ENCODE measurements around the gene BLMH.

The BLMH gene

GRCh38 chr17:30302241-30302640 lies 10.5 kb upstream of the BLMH start:
- DNase-seq = no peak

- DNase-seq = no peak
These were observed 9.1 kb upstream of the BLMH start for GRCh38 chr17:30300818-30301217.

- no peak for DNase-seq
These were observed 7.3 kb upstream of the BLMH start for GRCh38 chr17:30299000-30299399.

- DNase-seq = no peak
These were observed 6.0 kb upstream of the BLMH start for GRCh38 chr17:30297715-30298114.

- DNase-seq = no peak
These were observed 4.8 kb upstream of the BLMH start for GRCh38 chr17:30296499-30297080.

- no peak for DNase-seq
These were observed 628 bp upstream of the BLMH start for GRCh38 chr17:30292286-30292858.

- no peak for DNase-seq
These were observed 825 bp downstream of the BLMH start for GRCh38 chr17:30290696-30291542.

- no peak for DNase-seq
These were observed 1.7 kb downstream of the BLMH start for GRCh38 chr17:30290077-30290476.

GRCh38 chr17:30279156-30279555 lies 12.6 kb downstream of the BLMH start:
- no peak for DNase-seq

- no peak for DNase-seq
These were observed 13.7 kb downstream of the BLMH start for GRCh38 chr17:30278032-30278431.

- DNase-seq = no peak
These were observed 15.8 kb downstream of the BLMH start for GRCh38 chr17:30275911-30276310.

GRCh38 chr17:30274887-30275286 lies 16.9 kb downstream of the BLMH start:
- no peak for DNase-seq

GRCh38 chr17:30273373-30273772 lies 18.4 kb downstream of the BLMH start:
- DNase-seq = no peak

- no peak for DNase-seq
These were observed 20.6 kb downstream of the BLMH start for GRCh38 chr17:30271102-30271501.

GRCh38 chr17:30267625-30268024 lies 24.1 kb downstream of the BLMH start:
- no peak for DNase-seq

- DNase-seq = no peak
These were observed 28.0 kb downstream of the BLMH start for GRCh38 chr17:30263552-30264333.

GRCh38 chr17:30256756-30257506 lies 34.8 kb downstream of the BLMH start:
- DNase-seq = no peak

GRCh38 chr17:30254150-30254549 lies 37.6 kb downstream of the BLMH start:
- no peak for DNase-seq

GRCh38 chr17:30253312-30253711 lies 38.4 kb downstream of the BLMH start:
- DNase-seq = no peak

- no peak for DNase-seq
These were observed 39.8 kb downstream of the BLMH start for GRCh38 chr17:30251931-30252330.

GRCh38 chr17:30249460-30249859 lies 42.3 kb downstream of the BLMH start:
- no peak for DNase-seq

GRCh38 chr17:30248786-30249185 lies 43.0 kb downstream of the BLMH start:
- DNase-seq = no peak

GRCh38 chr17:30246460-30246859 lies 45.3 kb downstream of the BLMH start:
- DNase-seq = no peak
